GM18868 (cell line): ENCODE data around the gene CRYBB1.

Experiments used
- ATAC-seq: cut with Tn5 transposase; IDR thresholded peaks from one replicate; pipeline ENCODE4 v1.9.1; 2021; ENCODE audit warnings: mild to moderate bottlenecking, moderate library complexity; ENCODE audit not compliant: unreplicated experiment

Gene CRYBB1

DNA sequence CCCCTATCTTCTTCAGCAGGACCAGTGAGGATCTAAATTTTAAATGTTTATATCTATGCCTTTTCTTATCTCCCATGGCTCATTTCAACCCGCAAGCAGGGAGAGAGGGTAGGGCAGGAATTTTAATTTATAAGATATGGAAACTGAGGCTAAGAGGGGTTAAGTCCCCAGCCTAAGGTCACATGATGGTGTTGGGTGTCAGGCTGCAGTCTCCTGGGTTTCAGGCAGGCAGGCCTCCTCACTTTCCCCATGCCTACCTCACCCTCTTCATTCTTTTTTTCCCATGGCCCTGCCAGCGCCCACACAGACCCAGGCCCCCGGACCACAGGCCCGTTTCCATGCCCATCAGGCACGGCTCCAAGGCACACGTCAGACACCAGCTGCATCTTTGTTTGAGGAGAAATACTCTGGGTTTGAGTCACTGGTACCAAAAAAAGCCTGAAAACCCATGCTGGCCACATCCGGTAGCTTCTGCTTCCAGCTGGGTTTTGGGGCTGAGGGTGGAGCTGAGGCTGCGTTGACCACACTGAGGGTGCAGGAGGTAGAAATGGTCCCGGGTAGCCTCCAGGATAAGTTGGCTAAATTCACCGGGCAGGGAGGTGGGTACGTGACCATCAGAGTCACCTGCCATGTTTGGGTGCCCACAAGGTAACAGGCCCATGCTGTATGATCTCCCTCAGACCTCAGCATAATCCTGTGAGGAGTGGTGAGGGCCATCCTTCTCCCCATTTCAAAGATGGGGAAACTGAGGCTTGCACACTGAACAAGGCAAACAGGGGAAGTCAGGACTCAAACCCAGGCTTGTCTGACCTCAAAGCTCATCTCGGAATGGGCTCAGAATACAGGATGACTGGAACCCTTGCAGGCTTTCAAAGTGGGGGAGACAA, 7.5 kb downstream of the CRYBB1 start:
- ATAC-seq = peak; percentile 80

DNA sequence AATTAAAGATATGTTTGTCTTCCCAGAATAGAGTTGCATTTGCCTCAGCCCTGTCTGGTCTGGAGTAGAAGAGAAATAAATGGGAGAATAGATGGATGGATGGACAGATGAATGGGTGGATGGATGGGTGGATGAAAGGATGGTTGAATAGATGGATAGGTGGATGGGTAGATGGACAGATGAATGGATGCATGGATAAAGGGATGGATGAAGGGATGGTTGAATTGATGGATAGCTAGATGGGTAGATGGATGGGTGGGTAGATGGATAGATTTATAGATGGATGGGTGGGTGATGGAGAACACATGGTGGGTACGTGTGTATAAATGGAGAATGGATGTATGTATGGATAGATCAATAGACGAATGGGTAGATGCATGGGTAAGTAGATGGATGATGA, 8.5 kb downstream of the CRYBB1 start:
- no peak for ATAC-seq

DNA sequence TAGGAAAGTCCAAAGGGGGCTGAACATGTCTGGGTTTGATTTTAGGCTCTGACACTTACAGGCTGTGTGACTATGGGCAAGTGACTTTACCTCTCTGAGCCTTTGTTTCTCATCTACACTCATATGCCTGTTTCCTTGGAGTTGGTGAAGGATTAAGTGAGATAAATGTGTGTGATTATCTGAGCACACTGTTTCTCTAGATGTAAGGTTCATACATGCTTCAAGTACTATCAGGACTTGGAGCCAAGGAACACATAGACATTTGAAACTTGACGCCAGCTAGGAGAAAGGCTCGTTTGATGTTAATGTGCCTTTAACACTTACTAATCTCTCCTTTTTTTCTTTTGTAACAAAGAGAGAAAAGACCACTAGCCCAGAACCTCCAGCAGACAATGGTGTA, 9.7 kb downstream of the CRYBB1 start:
- ATAC-seq = no peak

DNA sequence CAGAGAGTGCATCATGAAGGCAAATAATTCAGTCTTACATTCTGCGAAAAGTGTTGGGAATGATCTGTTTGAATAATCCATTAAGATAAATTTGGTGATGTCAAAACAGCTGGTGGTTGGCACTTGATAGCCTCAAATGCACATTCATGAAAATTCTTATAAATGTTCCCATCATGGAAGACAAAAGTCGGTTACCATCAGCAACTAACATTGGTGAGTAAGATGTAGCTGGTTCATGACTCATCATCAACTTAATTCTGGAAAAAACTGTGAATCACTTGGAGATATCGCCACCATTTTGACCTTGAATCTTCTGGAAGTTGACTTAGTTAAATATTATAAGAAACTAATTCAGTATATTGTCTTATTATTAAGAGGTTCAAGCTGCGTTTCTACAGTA, 11.2 kb downstream of the CRYBB1 start:
- ATAC-seq = no peak

DNA sequence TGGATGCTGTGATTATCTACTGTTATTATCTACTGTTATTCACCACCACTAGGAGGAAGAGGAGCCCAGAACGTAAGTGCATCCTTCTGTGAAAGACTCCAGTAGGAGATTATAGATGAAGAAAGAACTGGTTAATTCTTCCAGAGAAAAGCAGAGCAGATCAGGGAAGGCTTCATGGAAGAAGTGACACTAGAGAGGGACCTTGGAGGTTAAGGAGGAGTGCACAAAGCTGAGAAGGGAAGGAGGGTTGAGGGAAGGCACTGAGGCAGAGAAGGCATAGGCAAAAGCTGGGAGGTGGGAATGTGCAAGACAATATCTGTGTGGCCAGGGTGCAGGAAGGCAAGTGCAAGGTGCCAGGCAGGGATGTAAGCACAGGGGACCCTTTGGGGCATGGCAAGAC, 13.5 kb downstream of the CRYBB1 start:
- ATAC-seq = no peak

DNA sequence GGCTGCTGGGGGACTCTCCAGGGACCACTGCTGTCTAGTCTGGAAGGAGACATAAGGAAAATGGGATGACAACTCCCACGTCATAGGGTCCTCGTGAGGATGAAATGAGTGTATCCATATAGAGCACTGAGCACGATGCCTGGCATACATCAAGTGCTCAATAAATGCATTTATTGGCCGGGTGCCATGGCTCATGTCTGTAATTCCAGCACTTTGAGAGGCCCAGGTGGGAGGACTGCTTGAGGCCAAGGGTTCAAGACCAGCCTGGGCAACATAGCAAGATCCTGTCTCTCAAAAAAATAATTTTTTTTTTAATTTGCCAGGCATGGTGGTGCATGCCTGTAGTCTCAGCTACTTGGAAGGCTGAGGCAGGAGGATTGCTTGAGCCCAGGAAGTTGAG, 15.7 kb downstream of the CRYBB1 start:
- no peak for ATAC-seq

DNA sequence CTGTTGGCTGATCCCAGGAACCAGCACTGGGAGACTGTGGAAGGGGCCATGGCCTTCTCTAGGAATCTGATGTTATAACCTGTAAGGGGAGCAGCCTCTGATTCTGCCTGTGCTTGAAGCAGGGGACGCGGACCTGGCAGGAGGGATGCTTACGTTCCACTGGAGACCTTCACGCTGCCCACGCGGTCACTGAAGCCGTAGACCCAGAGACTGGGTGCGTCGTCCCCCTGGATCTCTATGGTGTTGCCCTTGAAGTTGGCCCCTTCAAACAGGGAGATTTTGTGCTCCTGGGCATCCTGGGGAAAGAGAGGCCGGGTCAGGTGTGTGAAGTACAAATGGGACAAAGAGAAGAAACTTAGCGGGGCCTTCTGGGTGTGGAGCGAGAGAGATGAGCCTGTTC, 16.1 kb downstream of the CRYBB1 start:
- ATAC-seq = no peak

DNA sequence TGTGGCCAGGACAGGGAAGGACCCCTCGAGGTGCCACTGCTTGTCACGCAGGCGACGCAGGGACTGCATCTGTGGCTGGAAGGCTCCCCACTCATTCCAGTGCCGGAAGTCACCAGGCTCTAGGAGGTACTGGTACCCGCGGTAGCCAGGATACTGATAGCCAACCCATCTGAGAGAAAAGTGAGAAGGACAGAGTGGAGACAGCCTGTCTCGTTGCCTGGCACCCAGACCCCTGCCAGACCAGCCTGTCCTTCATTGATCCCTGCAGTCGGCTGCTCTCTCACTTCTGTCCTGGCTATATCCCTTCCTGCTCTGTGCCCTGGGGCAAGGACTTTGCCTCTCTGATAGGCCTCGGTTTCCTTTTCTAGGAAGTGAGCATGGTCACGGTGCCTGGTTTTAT, 18.3 kb downstream of the CRYBB1 start:
- no peak for ATAC-seq

DNA sequence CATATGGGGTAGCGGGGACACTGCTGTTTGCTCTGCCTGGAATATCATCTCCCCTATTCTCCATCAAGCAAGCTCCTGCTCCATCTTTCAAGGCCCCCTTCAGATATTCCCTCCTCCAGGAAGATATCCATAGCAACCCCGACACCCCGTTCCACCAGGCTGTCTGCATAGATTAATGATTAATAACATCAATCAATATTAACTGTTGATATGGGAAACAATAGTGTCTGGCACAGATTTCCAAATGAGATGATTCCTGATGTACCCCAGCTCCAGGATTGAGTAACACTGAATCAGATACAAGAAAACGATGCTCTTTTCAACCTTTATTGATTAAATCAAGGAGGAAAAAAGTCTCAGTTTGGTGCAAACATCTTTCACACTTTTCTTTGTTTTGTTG, 20.3 kb downstream of the CRYBB1 start:
- ATAC-seq = no peak

DNA sequence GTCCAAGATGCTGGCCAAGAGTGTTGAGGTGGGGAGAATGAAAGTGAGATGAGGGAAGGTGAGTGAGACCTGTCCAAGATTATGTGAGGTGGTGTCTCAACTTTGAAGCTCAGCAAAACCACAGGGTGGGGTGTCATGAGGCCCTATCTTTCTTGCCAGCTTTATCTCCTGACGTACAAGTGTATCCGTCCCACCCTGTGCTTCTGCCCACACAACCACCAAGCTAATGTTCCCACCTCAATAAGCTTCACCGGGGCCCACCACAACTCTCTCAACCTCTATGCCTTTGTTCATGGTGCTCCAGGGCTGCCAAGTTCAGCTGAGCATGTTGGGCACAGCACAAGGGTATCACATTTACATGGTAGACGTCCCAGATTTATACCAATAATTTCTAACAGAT, 20.8 kb downstream of the CRYBB1 start:
- ATAC-seq = no peak

DNA sequence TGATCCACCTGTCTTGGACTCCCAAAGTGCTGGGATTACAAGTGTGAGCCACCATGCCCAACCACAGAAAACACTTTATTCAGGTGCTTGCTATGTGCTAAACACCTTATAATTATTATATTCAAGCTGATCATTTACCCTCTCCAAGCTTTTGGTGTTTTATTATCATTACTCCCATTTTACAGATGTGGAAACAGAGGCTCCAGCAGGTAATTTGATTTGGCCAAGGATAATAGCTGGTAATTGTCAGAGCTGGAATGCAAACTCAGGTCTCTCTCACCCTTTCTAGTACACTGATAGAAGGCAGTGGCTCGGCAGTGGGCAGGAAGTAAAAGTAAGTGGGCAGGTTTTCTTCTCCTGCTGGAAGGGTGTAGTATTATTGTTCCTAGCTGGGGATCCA, 24.1 kb downstream of the CRYBB1 start:
- no peak for ATAC-seq

DNA sequence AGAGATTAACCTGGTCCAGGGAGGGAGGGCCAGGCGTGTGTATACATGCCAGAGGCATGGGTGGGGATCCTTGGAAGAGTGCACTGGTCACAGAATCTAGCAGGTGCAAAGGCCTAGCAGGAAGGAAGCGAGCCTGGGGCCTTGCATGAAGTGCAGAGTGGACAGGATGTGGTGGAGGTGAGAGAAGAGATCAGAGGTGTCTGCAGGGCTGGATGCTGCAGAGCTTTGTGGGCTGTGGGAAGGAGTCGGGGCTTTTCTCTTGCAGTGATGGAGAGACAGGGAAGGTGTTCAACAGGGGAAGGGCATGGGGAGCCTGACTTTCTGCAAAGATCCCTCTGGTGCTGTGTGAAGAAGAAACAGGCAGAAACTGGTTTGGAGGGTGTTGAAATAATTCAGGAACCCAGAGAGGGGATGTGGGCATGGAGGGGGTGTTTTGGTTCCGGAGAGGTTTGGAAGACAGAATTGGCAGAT, 25.4 kb downstream of the CRYBB1 start:
- no peak for ATAC-seq

DNA sequence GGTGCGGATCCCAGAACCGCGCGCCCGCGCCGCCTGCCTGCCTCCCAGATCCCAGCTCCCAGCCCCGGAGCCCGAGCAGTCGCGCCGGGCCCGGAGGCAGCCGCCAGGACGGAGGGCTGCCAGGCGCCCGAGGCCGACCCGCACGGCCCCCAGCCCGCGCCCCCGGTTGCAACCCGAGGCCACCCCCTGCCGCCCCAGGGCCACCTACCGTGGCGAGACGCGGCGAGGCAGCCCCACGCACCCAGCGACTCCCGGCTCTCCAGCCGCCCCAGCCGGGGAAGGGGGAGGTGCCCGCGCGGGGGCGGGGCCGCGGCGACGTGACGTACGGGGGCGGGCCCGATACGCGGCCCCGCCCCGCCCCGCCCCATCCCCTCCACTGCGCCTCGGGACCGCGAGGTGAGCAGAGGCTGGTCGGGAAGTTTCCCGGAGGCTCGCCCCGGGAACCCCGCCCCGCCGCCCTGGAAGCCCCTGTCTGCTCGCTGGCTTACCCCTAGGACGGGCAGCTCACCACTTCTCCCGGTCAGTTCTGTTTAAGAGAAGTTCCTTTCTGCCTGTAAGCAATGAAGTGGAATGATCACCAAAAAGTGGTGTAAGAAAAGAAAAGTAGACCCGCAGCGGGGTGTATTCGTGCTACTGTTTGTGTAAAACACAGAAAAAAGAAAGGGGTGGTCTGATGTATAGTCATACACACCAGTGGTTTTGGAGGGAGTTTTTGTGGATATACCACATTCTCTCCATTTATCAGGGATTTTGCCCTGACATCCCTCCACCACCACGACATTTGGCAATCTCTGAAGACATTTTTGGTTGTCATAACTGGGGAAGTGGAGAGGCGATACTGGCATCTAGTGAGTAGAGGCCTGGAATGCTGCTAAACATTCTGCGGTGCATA, 27.7 kb downstream of the CRYBB1 start, which contains the start of gene TPST2:
Gene TPST2 (minus strand): TSS at position 288 of the 892 bp plus-strand sequence. CDS start 48,502 bp downstream, outside the sequence.
- peak; percentile 71 for ATAC-seq

DNA sequence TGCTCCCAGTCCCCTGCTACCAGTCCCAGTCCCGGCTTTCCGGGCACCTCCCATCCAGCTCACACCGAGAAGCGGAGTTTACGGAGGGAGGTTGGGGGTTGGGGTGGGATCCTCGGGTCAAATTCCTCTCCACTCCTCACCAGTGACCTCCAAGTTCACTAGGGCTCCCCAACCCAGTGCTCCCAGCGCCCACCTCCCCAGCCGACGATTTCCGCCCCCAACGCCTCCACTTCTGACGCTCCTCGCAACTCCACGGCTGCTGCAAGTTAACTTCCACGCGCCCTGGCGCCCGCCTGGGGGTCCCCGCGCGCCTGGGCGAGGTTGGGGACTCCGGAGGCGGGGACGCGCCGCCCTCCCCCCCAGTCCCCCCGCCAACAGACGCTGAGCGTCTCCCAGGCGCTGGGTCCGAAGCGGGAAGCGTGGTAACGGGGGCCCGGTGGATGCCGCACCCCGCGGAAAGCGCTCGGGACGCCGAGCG, 28.4 kb downstream of the CRYBB1 start:
- ATAC-seq = peak; percentile 20

DNA sequence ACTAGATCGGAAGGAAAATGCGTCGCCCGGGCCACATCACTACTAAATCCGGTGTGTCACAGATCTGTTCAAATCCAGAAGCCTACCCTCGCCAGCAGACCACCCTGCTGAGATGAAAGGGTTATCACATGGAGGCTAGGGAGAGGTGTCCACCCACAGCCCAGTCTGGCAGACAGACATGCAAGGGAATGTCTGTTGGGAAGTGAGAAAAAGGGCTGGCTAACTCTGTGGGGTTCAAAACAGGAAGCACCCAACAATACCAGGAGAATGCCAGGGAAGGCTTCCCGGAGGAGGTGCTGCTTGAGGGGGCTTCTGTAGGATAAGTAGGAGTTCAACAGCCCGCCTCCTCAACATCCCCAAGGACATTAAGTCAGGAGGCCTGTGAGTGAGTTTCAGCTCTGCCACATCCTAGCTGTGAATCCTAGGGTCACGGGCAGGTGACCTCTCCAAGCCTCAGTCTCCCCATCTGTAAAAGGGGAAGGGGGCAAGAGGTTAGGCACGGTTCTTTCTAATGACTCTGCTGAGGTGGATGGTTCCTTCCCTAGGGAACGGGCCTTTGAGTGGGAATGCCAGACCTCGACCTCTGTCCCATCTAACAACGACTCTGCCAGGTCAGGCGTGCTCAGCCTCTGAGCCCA, 29.0 kb downstream of the CRYBB1 start:
- ATAC-seq = no peak

DNA sequence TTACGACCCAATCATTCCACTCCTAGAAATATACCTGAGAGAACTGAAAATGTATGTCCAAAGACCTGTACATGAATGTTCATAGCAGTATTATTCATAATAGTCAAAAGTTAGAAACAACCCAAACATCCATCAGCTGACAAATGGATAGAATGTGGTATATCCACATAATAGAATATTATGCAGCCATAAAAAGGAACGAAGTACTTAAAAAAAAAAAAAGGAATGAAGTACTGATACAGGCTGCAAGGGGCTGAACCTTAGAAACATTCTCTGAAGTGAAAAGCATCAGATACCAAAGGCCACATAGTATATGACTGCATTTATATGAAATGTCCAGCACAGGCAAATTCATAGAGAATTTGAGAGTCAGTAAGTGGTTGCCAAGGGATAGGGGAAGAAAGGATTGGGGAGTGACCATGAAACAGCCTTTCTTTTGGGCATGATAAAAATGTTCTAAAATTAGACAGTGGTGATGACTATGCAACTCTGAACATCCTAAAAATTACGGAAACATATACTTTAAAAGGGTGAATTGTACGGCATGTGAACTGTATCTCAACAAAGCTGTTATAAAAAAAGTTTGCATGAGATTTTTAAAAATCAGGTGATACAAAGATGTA, 29.7 kb downstream of the CRYBB1 start:
- ATAC-seq = no peak

DNA sequence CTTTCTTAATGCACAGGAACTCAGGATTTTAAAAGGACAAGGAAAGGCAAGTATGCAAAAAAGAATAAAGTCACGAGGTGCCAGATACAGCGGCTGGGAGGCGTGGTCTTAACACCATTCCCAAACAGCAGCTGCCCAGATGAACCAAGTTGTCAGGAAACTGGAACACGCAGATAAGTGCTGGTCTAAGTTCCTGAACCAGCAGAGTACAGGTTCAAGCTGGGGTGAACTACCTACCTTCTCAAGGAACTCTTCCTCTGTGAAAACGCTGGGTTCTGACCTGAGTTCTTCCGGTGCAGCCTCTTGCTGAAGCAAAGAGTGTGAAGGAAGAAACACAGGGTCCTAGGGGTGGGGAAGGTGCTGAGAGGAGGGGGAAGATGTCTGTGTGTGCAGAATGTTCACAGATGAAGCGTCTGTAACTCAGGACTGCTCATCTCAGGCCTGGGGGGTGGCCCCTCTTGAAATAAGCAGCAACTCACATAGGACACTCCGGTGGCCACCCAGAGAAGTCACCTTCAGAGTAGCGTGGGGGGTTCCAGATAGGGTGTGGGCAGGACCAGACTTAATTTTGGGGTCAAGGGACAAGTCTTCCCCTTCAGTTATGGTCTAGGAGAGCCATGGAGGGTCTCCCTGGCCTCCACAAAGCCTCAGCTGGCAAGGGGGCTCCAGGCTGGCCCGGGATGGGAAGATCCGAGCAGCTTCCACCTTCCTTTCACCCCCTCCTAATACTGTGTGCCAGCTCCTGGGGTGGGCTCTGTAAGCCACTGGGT, 31.1 kb downstream of the CRYBB1 start:
- ATAC-seq = no peak

DNA sequence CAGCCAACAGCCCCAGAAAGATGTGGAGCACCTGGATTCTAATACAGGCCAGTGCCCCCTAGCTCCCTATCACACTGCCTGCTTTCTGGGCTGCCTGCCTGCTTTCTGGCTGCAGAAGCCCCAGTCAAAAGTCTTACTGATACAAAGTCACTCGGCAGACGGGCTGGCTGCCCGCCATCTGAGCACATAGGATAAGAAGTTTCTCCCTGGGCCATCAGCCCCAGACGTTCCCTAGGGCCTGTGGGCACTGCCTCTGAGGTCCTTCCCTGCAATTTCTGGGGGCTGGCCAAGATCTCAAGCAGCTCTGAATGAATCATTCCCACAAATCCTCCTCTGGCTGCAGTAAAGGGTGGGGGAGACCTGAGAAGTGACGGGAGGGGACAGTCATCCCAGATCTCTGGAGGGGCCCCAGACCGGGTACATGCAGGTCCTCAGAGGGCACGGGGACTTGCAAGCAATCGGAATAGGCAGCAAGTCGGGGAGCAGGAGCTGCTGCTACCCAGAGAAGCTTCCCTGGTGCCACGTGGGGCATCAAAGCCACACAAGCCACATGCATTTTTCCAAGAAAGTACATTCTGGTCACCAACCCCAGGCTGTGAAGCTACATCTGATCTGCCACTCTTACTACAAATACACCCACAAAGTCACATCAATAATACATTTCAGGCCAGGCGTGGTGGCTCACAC, 32.6 kb downstream of the CRYBB1 start:
- ATAC-seq = no peak

DNA sequence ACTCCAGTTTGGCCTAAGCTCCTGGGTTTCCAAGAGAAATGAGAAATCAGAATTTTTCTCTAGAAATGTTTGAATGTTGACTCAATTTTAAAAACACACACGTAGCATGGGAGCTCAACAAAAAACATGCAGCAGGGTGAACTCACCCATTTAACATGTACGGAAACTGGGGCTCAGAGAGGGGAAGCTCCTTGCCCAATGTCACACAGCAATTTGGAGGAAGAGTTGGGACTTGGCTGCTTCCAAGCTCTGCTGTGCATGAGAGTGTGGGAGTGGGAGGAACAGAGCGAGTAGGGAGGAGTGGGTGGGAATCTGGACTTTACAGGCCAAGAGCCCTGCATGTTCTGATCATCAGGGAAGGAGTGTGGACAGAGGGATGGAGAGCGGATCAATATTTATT, 33.8 kb downstream of the CRYBB1 start:
- ATAC-seq = no peak
